ENCODE measurements around the gene SCYL2.
"Not testable (repeated sequence)": the region's sequence is repeated elsewhere in the genome, so short reads cannot be mapped to it uniquely, and the experiment has no call there.

The SCYL2 gene

DNA sequence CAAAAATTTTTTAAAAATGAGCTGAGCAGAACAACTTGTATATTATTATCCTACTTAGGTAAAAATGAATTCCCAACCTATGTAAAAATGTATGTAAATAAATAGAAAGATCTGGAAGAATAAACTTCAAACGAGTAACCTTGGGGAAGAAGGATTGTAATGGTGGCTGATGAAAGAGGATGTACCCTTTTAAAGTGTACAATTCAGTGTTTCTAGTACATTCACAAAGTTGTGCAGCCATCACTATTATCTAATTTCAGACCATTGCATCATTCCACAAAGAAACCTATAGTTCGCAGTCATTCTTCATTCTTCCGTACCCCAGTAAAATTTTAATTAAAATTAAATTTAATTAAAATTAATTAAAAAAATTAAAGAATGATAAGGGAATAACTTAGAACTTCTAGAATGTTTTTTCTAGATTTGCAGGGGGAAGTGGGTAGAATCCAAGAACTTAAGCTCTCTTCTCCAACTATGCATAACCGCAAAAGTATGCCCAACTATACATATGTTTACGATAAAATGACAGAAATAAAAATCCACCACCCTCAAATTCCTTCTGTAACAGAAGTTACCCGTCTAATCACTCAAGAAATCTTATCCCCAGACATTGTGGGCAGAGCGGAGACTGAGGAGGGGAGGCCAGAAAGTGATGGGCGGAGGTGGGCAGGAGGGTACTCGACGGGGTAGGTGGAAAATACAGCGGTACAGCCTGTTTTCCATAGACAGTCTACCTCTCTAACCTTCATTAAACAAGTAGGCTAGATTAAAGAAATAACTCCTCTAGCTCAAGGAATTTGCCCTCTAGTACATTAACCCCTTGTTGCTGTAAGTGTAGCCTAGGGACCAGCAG is 1.0 kb upstream of the SCYL2 start:
- no peak for DNase-seq (ENCODE audit: low read depth)

DNA sequence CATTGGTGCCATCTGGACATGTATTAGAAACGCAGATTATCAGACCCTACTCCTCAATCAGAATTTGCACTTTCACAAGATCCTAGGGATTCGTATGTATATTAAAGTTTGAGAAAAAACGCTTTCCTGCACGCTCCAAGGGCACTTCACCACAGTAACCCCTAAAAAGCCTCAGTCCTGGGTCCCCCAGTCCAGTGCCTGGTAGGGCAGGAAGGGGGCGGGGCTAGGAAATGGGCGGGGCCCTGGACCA is 467 bp upstream of the SCYL2 start:
- DNase-seq (ENCODE audit: low read depth), result peak; percentile 84

DNA sequence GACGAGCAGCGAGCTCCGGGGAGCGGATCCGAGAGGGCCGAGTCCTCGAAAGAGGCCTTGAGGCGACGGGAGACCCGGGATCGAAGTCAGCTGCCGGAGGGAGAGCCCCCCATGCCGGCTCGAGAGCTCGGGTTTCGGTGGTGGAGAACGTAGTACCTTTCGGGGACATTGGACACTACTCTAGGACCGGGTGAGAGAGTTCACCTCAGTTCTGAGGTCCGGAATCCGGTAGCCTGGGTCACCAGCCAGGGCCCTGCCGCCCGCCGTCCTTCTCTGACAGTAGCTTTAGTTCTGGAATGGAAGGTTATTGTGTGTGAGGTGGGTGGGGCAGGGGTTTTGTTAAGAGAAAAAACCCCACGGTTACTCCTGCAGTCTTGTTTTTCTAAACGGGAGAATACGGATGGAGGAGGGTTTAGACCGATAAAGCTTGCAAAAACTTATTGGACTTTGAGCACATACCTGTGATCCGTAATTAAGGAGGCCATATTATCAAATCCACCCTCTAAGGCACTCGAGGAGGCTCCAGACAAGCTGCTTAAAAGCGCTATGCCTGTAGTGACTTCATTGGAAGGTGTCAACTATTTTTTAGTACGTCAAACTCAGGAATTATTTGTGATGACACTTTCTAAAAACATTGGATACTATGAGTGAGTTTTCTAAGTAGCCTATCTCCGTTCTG is 765 bp downstream of the SCYL2 start:
- no peak for DNase-seq (ENCODE audit: low read depth)

- no peak for DNase-seq (ENCODE audit: low read depth)
Observed at GRCh38 chr12:100268835-100269564, 2.0 kb downstream of the SCYL2 start.

- no peak for DNase-seq (ENCODE audit: low read depth)
Observed at GRCh38 chr12:100273782-100274181, 6.8 kb downstream of the SCYL2 start.

- no peak for DNase-seq (ENCODE audit: low read depth)
Observed at GRCh38 chr12:100274291-100274690, 7.3 kb downstream of the SCYL2 start.

GRCh38 chr12:100279159-100279558 is 12.2 kb downstream of the SCYL2 start:
- no peak for DNase-seq (ENCODE audit: low read depth)

- no peak for DNase-seq (ENCODE audit: low read depth)
Observed at GRCh38 chr12:100279607-100280244, 12.7 kb downstream of the SCYL2 start.

GRCh38 chr12:100284556-100284955 is 17.6 kb downstream of the SCYL2 start:
- DNase-seq (ENCODE audit: low read depth), result not testable (repeated sequence)

DNA sequence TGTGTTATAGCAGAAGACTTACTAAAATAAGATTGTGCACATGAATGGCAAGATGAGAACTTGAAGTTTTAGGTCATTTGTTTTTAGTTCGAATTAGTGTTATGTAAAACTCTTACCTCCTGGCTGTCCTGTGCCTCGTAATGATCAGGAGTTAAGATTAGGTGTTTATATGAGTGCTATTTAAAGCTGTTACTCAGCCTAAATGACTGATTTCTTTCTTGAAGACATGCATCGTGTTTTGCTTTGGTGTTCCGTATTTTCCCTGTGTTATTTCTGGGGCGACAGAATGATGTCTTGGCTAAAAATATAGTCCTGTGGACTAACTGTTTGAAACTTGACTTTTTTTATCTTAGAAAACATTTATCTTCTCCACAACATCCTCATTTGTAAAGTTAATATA is 22.1 kb downstream of the SCYL2 start:
- no peak for DNase-seq (ENCODE audit: low read depth)

DNA sequence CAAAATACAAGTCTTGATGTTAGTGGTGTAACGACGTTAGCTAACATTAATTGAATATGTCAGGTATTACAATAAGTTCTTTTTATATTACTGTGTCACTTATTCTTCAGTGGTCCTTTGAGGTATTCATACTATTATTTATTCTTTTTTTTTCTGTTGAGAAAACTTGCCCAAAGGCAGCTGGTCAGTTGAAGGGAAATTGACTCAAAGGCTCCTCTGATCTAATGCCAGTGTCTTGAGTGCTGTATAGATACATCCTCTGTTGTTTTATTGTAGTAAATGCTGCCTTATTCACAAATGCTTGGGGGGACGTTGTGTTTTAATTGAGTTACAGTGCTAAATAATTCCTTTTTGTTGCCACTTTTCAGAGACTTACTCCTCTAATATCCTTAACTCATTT is 23.0 kb downstream of the SCYL2 start:
- no peak for DNase-seq (ENCODE audit: low read depth)

DNA sequence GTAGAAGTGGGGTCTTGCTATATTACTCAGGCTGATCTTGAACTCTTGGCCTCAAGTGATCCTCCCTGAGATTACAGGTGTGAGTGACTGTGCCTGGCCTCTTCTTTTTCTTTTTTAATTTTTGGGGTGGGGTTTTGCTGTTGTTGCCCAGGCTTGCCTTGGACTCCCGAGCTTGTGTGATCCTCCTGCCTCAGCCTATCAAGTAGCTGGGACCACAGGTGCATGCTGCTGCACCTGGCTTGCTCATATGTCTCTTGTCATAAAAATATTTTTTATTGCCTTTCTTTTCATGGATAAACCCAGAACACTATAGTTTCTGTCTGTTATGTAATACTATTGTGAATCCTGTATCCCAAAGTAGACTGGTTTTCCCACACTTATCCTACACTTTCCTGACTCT is 26.0 kb downstream of the SCYL2 start:
- DNase-seq (ENCODE audit: low read depth), result no peak

DNA sequence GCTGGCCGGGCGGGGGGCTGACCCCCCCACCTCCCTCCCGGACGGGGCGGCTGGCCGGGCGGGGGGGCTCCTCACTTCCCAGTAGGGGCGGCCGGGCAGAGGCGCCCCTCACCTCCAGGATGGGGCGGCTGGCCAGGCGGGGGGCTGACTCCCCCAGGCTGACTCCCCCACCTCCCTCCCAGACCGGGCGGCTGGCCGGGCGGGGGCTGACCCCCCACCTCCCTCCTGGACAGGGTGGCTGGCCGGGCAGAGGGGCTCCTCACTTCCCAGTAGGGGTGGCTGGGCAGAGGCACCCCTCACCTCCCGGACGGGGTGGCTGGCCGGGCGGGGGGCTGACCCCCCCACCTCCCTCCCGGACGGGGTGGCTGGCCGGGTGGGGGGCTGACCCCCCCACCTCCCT is 27.4 kb downstream of the SCYL2 start:
- DNase-seq (ENCODE audit: low read depth), result not testable (repeated sequence)

GRCh38 chr12:100295764-100296555 is 29.0 kb downstream of the SCYL2 start:
- no peak for DNase-seq (ENCODE audit: low read depth)

- DNase-seq (ENCODE audit: low read depth), result no peak
Observed at GRCh38 chr12:100302081-100302480, 35.1 kb downstream of the SCYL2 start.

- no peak for DNase-seq (ENCODE audit: low read depth)
Observed at GRCh38 chr12:100303831-100304230, 36.9 kb downstream of the SCYL2 start.

DNA sequence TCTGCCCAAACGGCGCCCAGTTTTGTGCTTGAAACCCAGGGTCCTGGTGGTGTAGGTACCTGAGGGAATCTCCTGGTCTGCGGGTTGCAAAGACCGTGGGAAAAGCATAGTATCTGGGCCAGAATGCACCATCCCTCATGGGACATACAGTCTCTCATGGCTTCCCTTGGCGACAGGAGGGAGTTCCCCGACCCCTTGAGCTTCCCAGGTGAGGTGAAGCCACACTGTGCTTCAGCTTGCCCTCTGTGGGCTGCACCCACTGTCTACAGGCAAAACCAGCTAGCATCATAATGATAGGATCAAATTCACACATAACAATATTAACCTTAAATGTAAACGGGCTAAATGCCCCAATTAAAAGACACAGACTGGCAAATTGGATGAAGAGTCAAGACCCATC is 37.4 kb downstream of the SCYL2 start:
- DNase-seq (ENCODE audit: low read depth), result not testable (repeated sequence)

GRCh38 chr12:100308138-100308537 is 41.2 kb downstream of the SCYL2 start:
- not testable (repeated sequence) for DNase-seq (ENCODE audit: low read depth)

GRCh38 chr12:100311317-100311716 is 44.3 kb downstream of the SCYL2 start:
- DNase-seq (ENCODE audit: low read depth), result no peak

- DNase-seq (ENCODE audit: low read depth), result no peak
Observed at GRCh38 chr12:100317371-100317770, 50.4 kb downstream of the SCYL2 start.

- no peak for DNase-seq (ENCODE audit: low read depth)
Observed at GRCh38 chr12:100324498-100324897, 57.5 kb downstream of the SCYL2 start.

DNA sequence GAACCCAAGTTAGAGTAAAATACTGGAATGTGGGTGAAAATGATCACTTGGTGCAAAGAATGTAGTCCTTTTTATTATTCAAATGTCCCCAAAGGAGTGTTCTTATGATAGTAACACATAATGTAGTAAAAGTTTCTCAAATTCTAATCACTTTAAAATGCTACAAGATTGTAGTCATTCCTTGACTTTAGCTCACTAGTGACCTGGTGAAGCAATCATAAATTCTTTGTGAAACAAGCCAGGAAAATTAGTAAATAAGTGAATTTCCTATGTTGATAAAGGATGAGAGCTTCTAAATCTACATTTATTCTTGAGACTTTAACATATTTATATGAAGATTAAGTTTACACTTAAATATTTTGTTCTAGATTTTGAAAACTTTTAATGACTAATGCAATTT is 59.2 kb downstream of the SCYL2 start:
- DNase-seq (ENCODE audit: low read depth), result no peak

Data from T-helper 22 cell (primary cell).